ENCODE results near the gene IRF2BPL. TPM values are rescaled to one million over a fixed set of nuclear protein-coding genes. Genes with fewer than 3 reads are reported as not detected.

Gene IRF2BPL
- total and polyA plus RNA-seq, 9 of the 15 experiments (the other 6 are each of a cell fraction or from before 2014, with no cell fraction given) = 0.52 to 21.6 (median 2.5) TPM

GRCh38 chr14:77026930-77027537, 1.5 kb downstream of the IRF2BPL start (continued):
- TF ChIP-seq ZNF217 (CRISPR knock-in tag; IDR thresholded peaks at IDR 0.05) (no peak), STAT6 (CRISPR knock-in tag; IDR thresholded peaks at IDR 0.05) (no peak), ZFP1 (CRISPR knock-in tag; IDR thresholded peaks at IDR 0.05) (no peak), GTF2E2 (tag; IDR thresholded peaks at IDR 0.05) (0 out of 2 replicates have a peak, but pooled peaks have one; percentile 0), ZBTB17 (CRISPR knock-in tag; IDR thresholded peaks at IDR 0.05) (no peak), SIRT6 (IDR thresholded peaks at IDR 0.05; ENCODE audit: low read depth, low read length) (no peak), ZNF324 (CRISPR knock-in tag; IDR thresholded peaks at IDR 0.05) (no peak), POLR2G (IDR thresholded peaks at IDR 0.05; ENCODE audit: low read depth, low read length) (peak; percentile 9; the same call in 1 of the 2 replicates), HMG20B (CRISPR knock-in tag; IDR thresholded peaks at IDR 0.05) (no peak), EGR1 (conservative IDR thresholded peaks at IDR 0.05) (no peak), XRCC5 (IDR thresholded peaks at IDR 0.05; ENCODE audit: low read depth, low read length) (no peak), PYGO2 (tag; IDR thresholded peaks at IDR 0.05) (no peak), ZNF655 (CRISPR knock-in tag; IDR thresholded peaks at IDR 0.05) (no peak), ILK (tag; IDR thresholded peaks at IDR 0.05; ENCODE audit: borderline replicate concordance, low read depth) (no peak), BDP1 (IDR thresholded peaks at IDR 0.05; ENCODE audit: insufficient read depth, insufficient read length) (no peak), ZNF785 (CRISPR knock-in tag; IDR thresholded peaks at IDR 0.05) (no peak), ZNF431 (CRISPR knock-in tag; IDR thresholded peaks at IDR 0.05) (no peak), ELF1 (tag; IDR thresholded peaks at IDR 0.05) (no peak), NCOA4 (IDR thresholded peaks at IDR 0.05; ENCODE audit: partially characterized antibody) (no peak), POU5F1 (IDR thresholded peaks at IDR 0.05; ENCODE audit: borderline replicate concordance, low read depth, low read length, partially characterized antibody) (no peak), PKNOX1 (IDR thresholded peaks at IDR 0.05) (no peak)
- TF ChIP-seq, protein P1, sequence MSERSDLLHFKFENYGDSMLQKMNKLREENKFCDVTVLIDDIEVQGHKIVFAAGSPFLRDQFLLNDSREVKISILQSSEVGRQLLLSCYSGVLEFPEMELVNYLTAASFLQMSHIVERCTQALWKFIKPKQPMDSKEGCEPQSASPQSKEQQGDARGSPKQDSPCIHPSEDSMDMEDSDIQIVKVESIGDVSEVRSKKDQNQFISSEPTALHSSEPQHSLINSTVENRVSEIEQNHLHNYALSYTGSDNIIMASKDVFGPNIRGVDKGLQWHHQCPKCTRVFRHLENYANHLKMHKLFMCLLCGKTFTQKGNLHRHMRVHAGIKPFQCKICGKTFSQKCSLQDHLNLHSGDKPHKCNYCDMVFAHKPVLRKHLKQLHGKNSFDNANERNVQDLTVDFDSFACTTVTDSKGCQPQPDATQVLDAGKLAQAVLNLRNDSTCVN (CRISPR knock-in tag; IDR thresholded peaks at IDR 0.05) = no peak
- TF ChIP-seq, protein P2, sequence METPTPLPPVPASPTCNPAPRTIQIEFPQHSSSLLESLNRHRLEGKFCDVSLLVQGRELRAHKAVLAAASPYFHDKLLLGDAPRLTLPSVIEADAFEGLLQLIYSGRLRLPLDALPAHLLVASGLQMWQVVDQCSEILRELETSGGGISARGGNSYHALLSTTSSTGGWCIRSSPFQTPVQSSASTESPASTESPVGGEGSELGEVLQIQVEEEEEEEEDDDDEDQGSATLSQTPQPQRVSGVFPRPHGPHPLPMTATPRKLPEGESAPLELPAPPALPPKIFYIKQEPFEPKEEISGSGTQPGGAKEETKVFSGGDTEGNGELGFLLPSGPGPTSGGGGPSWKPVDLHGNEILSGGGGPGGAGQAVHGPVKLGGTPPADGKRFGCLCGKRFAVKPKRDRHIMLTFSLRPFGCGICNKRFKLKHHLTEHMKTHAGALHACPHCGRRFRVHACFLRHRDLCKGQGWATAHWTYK (CRISPR knock-in tag; IDR thresholded peaks at IDR 0.05) = no peak

Data from K562 (cell line).